ENCODE results near the gene CREB3L2.

DNA sequence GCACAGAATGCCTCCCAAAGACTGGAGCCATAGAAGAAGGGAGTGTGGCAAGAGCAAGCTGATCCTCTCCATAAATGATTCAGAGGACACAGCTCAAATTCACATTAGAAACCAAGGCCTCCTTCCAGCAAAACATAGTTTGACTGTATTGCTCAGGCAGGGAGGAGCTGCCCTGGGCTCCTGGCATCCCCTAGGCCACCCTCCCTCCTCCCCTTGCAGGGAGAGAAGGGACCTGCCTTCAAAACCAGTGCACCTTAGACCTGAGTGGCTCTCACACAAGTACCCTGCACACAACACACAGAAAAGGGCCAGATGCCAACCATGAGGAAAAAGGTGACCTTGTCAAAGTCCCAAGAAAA is 64.7 kb downstream of the CREB3L2 start:
- no peak for TF ChIP-seq EP300 (IDR thresholded peaks at IDR 0.05; ENCODE audit: low read depth)
- TF ChIP-seq POLR2A (IDR thresholded peaks at IDR 0.05) = no peak
- TF ChIP-seq POLR2AphosphoS5 (IDR thresholded peaks at IDR 0.05) = no peak
